GDM1 (cell line): ENCODE results near the gene SCART1.
"Not testable (repeated sequence)": the region's sequence is repeated elsewhere in the genome, so short reads cannot be mapped to it uniquely, and the experiment has no call there.

Source experiments
- DNase-seq: peaks from one replicate; lab custom pipeline; 2025; lab: John Stamatoyannopoulos, UW

Gene SCART1

DNA sequence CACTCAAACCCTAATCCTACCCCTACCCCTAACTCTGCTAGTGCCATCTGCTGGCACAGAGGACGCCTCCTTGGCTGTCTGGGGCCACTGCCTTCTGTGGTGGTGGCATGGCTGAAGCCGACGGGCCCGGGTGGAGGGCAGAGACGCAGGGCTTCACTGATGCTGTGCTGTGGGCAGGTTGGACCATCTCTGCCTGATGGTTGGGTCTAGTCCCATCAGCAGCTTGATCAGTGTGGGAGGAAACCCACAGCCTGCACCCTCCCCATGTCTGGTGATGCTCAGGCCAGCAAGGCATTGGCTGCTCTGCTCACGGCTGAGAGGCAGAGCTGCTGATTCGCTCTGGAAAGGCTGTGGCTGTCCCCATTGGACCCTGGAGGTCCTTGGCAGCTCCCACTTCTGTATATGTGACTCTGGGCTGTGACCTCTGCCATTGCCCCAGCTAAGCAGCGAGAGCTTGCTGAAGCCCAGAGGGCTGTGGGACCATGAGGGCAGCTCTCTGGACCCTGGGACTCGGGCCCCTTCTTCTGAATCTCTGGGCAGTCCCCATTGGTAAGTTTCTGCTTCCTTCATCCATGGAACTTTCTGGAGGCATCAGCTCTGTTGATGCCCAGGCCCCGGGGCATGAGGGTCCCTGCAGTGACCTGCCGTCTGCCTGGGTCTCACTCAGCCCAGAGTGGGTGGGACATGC is at the start of gene SCART1:
SCART1 (plus strand) TSS at position 430 of the 688 bp plus-strand sequence; CDS start at position 483, 53 bp downstream.
- DNase-seq, result no peak

DNA sequence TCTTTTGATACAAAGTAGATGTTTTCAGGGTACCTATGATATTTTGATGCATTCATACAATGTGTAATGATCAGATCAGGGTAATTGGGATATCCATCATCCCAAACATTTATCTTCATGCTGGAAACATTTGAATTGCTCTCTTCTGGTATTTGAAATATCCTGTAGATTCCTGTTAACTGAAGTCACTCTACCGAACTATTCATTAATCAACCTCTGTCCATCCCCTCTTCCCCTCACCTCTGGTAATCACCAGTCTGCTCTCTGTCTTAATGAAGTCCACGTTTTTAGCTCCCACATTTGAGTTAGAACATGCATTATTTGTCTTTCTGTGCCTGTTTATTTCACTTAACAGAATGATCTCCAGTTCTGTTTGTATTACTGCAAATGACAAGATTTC is 48.5 kb upstream of the SCART1 start:
- no peak for DNase-seq

DNA sequence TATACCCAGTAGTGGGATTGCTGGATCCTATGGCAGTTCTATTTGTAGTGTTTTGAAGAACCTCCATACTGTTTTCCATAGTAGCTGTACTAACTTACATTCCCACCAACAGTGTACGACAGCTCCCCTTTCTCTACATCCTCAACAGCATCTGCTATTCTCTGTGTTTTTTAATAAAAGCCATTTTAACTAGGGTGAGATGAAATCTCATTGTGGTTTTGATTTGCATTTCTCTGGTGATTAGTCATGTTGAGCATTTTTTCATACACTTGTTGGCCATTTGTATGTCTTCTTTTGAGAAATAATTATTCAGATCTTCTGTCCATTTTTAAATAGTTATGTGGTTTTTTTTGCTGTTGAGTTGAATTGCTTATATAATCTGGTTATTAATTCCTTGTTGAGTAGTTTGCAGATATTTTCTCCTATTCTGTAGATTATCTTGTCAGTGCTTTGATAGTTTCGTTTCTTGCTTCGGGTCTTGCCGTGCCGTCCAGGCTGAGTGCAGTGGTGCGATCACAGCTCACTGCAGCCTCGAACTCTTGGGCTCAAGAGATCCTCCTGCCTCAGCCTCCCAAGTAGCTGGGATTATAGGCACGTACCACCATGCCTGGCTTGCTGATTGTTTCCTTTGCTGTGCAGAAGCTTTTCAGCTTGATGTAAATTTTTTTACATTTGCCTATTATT is 47.8 kb upstream of the SCART1 start:
- no peak for DNase-seq

DNA sequence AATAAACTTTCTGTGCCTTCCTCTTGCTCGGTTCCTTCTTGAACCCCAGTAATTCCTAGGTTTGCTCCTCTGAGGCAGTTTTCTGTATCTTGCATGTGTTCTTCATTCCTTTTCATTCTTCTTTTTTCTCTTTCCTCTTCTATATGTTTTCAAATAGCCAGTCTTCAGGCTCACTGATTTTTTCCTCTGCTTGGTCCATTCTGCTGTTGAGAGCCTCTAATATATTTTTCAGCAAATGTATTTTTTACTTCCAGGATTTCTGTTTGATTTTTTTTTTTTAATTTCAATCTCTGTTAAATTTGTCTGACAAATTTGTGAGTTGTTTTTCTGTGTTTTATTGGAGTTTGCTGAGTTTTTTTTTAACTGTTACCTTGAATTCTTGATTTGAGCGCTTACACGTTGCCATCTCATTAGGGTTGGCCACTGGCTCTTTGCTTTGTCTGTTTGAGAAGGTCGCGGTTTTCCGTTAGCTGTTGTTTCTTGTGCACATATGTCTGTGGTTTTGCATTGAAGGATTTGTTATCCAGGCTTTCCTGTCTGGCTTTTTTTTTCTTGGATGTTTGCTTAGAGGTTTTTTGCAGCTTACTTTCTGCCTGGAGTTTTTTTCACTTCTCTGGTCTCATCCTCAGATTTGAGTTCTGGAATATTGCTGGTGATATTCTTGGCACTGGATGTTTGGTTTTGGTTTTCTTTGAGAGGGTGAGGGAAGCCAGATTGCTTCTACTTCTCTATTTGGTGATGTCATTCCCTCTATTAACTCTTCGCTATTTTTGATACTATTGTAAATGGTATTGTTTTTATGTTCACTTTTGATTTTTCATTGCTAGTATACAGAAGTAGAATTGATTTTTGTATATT is 42.0 kb upstream of the SCART1 start:
- no peak for DNase-seq

DNA sequence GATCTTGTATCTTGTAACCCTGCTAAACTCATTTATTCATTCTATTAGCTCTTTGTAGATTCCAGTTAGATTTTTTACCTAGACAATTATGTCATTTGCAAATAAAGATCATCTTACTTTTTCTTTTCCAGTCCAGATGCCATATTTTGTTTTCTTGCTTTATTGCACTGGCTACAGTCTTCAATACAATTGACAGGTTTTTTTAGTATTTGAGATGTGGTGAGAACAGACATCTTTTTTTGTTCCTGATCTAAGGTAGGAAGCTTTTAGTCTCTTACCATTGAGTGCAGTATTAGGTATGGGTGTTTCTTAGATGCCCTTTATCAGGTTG is 41.4 kb upstream of the SCART1 start:
- DNase-seq, result no peak

DNA sequence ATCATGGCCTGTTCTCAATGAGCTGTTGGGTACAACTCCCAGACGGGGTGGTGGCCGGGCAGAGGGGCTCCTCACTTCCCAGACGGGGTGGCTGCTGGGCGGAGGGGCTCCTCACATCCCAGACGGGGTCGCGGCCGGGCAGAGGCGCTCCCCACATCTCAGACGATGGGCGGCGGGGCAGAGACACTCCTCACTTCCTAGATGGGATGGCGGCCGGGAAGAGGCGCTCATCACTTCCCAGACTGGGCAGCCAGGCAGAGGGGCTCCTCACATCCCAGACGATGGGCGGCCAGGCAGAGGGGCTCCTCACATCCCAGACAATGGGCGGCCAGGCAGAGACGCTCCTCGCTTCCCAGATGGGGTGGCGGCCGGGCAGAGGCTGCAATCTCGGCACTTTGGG is 39.3 kb upstream of the SCART1 start:
- not testable (repeated sequence) for DNase-seq

DNA sequence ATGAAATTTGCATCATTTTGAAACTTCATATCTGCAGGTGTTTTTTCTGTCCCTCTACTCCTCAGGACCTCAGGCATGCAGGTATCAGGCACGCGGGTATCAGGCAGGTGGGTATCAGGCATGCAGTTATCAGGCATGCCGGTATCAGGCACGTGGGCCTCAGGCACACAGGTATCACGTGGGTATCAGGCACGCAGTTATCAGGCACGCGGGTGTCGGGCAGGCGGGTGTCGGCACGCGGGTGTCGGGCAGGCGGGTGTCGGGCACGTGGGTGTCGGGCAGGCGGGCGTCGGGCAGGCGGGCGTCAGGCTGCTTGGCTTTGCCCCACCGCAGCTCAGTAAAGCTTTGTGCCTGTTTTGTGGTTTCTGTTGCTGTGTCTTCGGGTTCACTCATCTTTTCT is 38.0 kb upstream of the SCART1 start:
- no peak for DNase-seq

DNA sequence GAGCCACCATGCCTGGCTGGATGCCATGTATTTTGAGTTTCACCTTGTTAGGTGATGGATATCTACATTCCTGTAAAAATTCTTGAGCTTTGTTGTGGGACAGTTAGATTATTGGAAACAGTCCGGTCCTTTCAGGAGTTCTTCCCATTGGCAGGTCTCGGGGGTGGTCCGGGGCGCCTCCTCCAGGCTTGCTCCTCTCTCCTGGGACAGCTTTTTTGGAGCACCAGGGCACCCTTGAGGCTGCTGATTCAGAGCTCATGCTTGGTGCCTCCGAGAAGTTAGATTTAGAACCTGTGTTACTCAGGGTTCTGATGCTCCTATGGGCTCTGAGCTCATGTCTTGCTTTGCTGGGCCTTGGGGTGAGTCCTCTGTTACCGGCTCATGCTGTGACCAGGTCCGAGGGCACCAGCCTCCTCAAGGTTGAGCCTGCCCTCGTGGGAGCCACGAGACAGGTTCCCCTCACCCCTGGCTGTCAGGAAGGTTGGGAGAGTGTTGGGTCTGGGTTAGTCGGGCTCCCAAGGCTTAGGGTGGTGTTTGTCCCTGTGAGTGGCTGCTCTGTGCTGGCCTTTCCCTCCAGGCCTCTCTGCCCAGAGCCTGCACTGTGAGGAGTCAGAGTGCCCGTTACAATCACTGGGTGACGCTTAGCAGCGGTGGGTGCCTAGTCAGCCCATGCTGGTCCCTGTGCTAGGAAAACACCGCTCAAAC is 35.3 kb upstream of the SCART1 start:
- no peak for DNase-seq

DNA sequence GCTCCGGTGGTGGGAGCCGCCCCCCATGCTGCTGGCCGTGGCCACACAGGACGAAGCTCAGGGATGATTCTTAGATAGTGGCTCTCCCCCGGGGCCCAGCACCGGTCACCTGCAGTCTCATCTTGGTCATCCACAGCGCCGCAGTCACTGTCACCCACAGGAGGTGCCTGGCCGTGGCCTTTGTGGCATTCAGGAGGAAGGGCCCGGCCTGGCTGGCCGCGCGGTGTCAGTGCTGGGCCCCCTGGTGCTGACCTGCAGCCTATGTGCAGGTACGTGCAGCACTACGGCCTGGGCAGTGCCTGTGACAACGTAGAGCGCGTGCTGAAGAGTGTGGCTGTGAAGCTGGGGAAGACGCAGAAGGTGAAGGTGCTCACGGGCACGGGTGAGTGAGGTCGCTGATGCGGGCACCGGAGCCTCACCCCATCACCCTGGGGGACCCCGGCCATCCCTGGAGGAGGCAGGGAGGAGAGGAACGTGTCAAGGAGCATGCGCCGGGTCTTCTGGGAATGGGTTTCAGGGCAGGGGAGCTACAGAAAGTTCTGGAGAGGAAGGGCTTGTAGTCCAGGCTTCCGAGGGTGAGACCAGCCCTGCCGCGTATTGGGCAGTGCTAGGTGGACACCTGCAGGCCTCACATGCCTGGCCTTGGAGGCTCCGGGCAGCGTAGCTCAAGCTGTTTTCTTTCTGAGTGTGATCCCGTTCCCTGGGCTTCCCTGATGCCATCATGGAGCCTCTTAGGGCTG is 34.4 kb upstream of the SCART1 start:
- DNase-seq, result no peak

DNA sequence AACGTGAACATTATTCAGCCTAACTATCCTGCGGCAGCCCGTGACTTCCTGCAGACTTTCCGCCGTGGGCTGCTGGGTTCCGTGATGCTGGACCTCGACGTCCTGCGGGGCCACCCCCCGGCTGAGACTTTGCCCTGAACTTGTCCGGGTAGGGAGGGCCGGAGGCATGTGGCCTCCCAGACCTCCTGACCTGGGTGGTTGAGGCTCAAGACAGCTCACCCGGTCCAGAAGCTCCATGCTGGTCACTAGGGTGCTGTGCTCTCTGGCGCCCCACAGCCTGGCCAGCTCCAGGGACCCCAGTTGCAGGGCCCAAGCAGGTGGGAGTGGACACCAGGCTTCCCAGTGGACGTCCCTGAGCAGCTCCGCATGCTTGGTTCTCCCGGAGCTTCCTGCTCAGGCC is 33.7 kb upstream of the SCART1 start:
- no peak for DNase-seq

DNA sequence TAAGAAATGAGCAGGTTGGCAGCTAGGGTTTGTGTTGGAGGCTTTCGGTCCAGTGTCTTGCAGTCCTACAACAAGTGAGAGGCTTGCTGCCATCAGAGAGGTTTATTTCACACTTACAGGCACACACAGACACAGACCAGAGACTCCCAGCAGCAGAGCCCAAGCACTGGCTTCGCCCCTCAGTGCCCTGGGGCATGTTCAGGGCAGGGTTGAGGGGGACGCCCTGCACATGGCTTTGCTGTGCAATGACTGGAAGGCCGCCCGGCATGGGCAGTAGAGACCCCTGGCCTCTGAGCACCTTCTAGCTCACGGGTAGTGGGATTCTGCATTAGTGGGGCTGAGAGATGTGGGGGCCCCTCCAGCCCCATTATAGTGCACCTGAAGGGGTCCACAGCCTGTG is 33.2 kb upstream of the SCART1 start:
- no peak for DNase-seq

DNA sequence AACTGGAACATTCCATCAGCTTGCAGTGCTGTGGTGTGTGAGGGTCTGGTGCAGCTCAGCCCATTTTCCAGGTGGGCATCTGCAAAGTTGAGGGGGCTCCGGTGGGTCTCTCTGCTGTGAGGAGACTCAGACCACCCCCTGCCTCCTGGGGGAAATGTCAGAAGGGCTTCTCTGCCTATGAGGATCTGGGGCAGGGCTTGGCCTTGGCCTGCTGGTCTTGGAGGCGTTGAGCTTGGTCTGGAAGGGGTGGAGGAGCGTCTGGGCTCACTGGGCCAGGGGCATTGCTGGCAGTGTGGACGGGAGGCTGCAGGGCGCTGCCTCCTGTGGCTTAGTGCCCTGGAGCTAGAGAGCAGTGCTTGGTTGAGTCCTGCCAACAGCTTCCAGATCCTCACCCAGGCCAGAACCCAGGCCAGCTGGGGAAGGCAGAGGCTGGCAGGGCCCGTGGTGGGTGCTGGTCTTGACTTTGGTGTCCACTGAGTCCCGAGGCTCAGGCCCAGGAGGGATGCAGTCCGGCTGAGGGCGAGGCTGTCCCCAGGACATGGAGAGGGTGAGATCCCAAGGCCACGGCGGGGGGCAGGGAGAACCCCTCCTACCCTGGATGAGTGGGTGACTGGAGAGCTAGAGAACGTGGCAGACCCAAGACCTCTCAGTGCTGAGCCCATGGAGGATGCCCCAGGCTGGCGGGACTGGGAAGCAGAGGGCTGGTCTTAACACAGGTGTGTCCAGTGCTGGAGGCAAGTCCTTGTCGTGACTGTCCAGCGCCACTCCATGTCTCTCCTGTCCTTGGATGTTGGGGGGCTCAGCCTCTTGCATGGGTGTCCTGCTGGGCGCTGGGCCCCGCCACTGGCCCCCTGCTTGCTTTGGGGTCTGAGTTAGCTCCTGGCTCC is 32.2 kb upstream of the SCART1 start:
- no peak for DNase-seq

DNA sequence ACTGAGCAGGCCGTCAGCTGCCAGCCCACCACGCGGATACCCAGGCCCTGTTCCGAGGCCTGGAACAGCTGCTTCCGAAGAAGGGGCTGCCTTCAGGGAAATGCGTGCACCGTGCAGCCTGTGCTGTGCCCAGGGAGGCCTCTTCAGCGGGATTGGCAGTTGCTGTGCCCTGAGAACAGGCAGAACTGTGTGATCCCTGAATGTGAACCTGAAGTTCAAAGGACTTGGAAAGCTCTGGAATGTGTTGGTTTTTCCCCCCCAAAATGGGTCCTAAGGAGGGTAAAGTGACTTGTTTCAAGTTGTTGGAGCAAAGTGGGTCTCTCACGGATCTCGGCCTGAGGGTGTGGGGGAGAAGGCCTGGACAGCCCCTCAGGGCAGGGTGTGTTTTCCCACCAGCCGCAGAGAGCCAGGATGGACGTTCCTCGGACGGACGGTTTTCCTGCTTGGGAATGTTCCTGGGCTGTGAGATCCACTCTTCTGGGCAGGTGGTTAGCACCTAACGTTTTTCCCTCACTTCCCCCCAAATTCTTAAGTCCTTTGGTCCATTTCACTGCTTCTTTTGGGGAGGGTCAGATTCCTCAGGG is 31.4 kb upstream of the SCART1 start:
- DNase-seq, result no peak

DNA sequence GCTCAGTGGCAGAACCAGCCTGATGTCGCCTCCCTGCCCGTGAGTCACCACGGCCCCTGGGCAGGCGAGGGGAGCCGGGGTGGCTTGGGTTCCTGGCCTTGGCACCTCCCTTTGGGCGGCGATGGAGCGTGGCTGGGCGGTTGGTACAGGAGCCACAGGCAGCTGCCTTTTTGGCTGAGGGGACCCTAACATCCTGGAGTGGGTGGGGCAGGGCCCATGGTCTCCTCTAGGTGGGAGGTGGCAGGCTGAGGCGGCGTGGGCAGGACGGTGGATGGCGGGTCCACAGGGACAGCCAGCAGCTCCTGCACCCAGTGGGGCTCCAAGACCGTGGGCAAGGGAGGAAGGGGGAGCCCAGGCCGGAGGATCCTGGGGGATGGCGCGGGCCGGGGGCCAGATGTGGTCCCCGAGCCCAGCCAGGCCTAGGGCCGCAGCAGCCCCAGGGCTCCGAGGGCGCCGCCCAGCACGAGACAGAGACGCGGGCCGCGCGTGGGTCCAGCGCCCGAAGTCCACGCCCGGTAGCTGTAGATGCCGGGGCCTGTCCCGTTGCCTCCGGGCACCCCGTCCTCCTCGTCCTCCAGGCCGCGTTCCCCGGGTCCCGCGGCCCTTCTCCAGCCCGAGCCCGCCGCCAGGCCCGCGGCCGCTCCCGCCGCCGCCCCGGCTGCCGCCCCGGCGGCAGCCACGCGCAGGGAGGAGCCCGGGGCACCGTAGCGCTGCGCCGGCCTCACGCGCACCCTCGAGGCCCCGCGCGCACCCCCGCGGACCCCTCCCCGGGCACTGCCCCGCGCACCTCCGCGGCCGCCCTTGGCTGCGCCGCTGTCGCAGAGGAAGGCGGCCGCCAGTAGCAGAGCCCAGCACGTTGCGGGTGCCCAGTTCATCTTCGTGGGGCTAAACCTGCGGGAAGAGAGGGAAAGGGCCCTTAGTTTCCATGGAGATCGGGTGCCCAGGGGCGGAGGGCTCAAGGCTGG is 30.7 kb upstream of the SCART1 start:
- no peak for DNase-seq

DNA sequence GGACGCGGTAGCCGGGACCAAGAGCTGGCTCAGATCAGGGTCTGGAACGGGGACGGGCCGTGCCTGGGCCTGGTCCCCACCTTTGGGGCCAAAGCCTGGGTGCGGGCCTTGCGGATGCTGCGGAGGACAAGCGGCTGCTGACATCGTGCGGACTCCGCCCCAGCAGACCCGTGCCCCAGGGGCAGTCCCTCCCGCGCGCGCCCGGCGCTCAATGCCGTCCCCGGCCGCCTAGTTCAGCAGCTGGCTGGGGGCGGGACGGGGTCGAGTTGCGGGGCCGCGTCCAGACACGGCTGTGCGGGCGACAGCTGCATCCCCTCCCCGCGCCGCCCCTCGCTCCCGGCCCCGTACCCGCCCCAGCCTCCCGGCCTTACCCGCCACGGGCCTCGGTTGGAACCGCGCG is 29.6 kb upstream of the SCART1 start:
- not testable (repeated sequence) for DNase-seq

DNA sequence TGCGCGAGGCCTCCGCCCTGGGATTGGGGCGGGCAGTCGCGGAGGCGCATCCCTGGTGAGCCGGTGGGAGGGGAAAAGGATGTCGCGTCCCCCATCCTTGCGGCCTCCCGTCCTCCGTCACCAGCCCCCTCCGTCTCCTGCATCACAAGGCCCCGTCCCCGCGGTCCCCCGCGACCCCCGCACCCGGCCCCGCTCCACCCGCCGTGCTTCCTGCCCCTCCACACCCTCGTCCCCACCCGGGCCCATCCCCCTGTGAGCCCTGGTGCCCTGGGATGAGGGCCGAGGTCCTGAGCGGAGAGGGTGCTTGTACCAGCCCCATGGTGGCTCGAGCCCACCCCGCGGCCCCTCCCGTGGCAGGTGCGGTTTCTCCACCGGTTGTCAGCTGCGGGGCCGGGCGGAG is 29.1 kb upstream of the SCART1 start, which contains the start of gene SPRN:
SPRN (minus strand) TSS at position 25 of the 400 bp plus-strand sequence. CDS start 944 bp downstream, outside the sequence.
- DNase-seq, result not testable (repeated sequence)

DNA sequence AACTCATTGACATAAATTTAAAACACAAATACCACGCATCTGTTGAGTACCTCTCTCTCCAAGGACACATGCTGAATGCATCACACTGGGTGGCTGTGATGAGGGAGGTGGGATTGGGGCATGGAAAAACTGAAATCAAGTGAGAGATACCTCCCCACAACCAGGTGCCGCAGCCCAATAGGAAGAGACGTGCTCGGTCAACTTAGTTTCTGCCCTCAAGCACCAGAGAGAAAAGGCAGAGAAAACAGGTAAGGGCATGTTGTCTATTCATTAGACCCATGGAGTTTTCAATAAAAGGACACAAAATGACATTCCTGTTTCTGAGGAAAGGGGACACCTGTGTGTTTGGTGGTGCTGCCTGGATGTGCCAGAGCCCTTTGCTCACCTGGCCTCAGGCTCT is 24.2 kb upstream of the SCART1 start:
- DNase-seq, result not testable (repeated sequence)

DNA sequence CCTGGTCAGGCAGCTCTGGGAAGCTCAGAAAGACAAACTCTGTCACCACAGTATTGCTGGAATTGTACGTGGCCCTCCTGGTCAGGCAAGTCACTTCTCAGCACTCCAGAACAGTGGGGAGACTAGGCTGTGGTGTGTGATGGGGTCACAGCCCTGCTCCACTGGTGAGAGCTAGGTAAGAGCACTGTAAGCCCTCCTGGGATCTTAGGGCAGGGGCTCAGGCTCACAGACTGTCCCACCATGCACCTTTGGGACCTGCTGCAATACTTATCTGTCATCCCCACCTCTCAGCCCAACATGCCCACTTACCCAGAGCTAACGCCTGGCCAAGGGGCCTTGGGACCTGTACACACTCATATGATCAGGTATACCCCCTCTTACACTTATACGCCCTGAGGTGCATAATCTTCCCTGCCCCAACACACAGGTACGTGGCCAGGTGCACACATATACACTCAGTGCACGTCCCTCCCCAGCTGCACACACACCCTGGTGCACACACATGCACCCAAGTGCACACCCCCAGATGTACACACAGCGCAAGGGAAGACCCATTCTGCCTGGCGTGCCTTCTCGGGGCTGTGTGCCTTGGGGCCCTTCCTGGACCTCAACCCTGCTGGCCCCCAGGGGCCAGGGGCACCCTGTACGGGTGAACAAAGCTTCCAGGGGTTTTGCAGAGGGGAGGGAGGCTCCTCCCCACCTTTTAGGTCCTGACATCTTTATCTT is 21.7 kb upstream of the SCART1 start:
- not testable (repeated sequence) for DNase-seq
